IPS-15b (cell line): ENCODE measurements around the gene RNF123.
A peak's percentile ranks its signal among the peaks of the same experiment; 100 is the strongest.

ENCODE experiments used
- H3K27me3 ChIP-seq: one replicate; pipeline ENCODE4 v1.6.1; 2013; ENCODE audit warnings: low read length; ENCODE audit not compliant: control insufficient read depth, insufficient read depth
- H3K36me3 ChIP-seq: one replicate; pipeline ENCODE4 v1.6.1; 2013; ENCODE audit warnings: low read length; ENCODE audit not compliant: control insufficient read depth, insufficient read depth
- H3K4me1 ChIP-seq: one replicate; pipeline ENCODE4 v1.6.1; 2013; ENCODE audit warnings: mild to moderate bottlenecking, low read length; ENCODE audit not compliant: control insufficient read depth, insufficient read depth
- H3K4me3 ChIP-seq: one replicate; pipeline ENCODE4 v1.5.1; 2013; ENCODE audit warnings: low read depth, low read length
- H3K9ac ChIP-seq: one replicate; pipeline ENCODE4 v1.6.1; 2013; ENCODE audit warnings: low read depth, mild to moderate bottlenecking, low read length
- H3K9me3 ChIP-seq: one replicate; pipeline ENCODE4 v1.6.1; 2013; ENCODE audit warnings: mild to moderate bottlenecking, low read length; ENCODE audit not compliant: control insufficient read depth, insufficient read depth

Gene RNF123

GRCh38 chr3:49700014-49700413, 10.7 kb downstream of the RNF123 start:
- peaks cover 29% of the 10 kb centered on the region for H3K36me3 ChIP-seq
- H3K9me3 ChIP-seq: no peaks in the 10 kb centered on the region
- H3K4me3 ChIP-seq: no peak overlapping the region
- no peaks in the 10 kb centered on the region for H3K27me3 ChIP-seq
- no peaks in the 10 kb centered on the region for H3K4me1 ChIP-seq
- H3K9ac ChIP-seq: no peak overlapping the region

GRCh38 chr3:49700453-49701128, 11.2 kb downstream of the RNF123 start:
- Histone ChIP-seq H3K4me1 (no peaks in the 10 kb centered on the region), H3K9me3 (no peaks in the 10 kb centered on the region), H3K27me3 (no peaks in the 10 kb centered on the region), H3K4me3 (no peak overlapping the region), H3K36me3 (peaks cover 30% of the 10 kb centered on the region), H3K9ac (peak overlapping the region; percentile 26)

GRCh38 chr3:49701388-49702077, 12.2 kb downstream of the RNF123 start:
- H3K36me3 ChIP-seq: peaks cover 34% of the 10 kb centered on the region
- no peaks in the 10 kb centered on the region for H3K27me3 ChIP-seq
- no peaks in the 10 kb centered on the region for H3K4me1 ChIP-seq
- H3K9ac ChIP-seq: no peak overlapping the region
- no peaks in the 10 kb centered on the region for H3K9me3 ChIP-seq
- no peak overlapping the region for H3K4me3 ChIP-seq

- Histone ChIP-seq H3K9me3 (no peaks in the 10 kb centered on the region), H3K4me3 (no peak overlapping the region), H3K36me3 (peaks cover 35% of the 10 kb centered on the region), H3K4me1 (no peaks in the 10 kb centered on the region), H3K27me3 (no peaks in the 10 kb centered on the region), H3K9ac (no peak overlapping the region)
Measured at GRCh38 chr3:49702672-49703071, 13.3 kb downstream of the RNF123 start.

- H3K9me3 ChIP-seq: no peaks in the 10 kb centered on the region
- peaks cover 33% of the 10 kb centered on the region for H3K36me3 ChIP-seq
- H3K4me3 ChIP-seq: no peak overlapping the region
- no peaks in the 10 kb centered on the region for H3K27me3 ChIP-seq
- no peak overlapping the region for H3K9ac ChIP-seq
- no peaks in the 10 kb centered on the region for H3K4me1 ChIP-seq
Measured at GRCh38 chr3:49703443-49703927, 14.1 kb downstream of the RNF123 start.

GRCh38 chr3:49703956-49704355, 14.6 kb downstream of the RNF123 start:
- Histone ChIP-seq H3K9me3 (no peaks in the 10 kb centered on the region), H3K4me1 (no peaks in the 10 kb centered on the region), H3K4me3 (no peak overlapping the region), H3K9ac (no peak overlapping the region), H3K36me3 (peaks cover 30% of the 10 kb centered on the region), H3K27me3 (no peaks in the 10 kb centered on the region)

- Histone ChIP-seq H3K36me3 (peaks cover 30% of the 10 kb centered on the region), H3K4me1 (no peaks in the 10 kb centered on the region), H3K9me3 (no peaks in the 10 kb centered on the region), H3K4me3 (no peak overlapping the region), H3K27me3 (no peaks in the 10 kb centered on the region), H3K9ac (no peak overlapping the region)
Measured at GRCh38 chr3:49704629-49705028, 15.3 kb downstream of the RNF123 start.

GRCh38 chr3:49705390-49705960, 16.1 kb downstream of the RNF123 start:
- Histone ChIP-seq H3K4me1 (no peaks in the 10 kb centered on the region), H3K9me3 (no peaks in the 10 kb centered on the region), H3K4me3 (no peak overlapping the region), H3K9ac (no peak overlapping the region), H3K27me3 (no peaks in the 10 kb centered on the region), H3K36me3 (peaks cover 30% of the 10 kb centered on the region)

GRCh38 chr3:49706456-49707112, 17.2 kb downstream of the RNF123 start:
- H3K36me3 ChIP-seq: peaks cover 29% of the 10 kb centered on the region
- no peaks in the 10 kb centered on the region for H3K27me3 ChIP-seq
- H3K9ac ChIP-seq: no peak overlapping the region
- no peaks in the 10 kb centered on the region for H3K9me3 ChIP-seq
- no peaks in the 10 kb centered on the region for H3K4me1 ChIP-seq
- H3K4me3 ChIP-seq: no peak overlapping the region

- H3K9ac ChIP-seq: no peak overlapping the region
- H3K36me3 ChIP-seq: peaks cover 24% of the 10 kb centered on the region
- H3K27me3 ChIP-seq: no peaks in the 10 kb centered on the region
- H3K4me1 ChIP-seq: no peaks in the 10 kb centered on the region
- H3K9me3 ChIP-seq: no peaks in the 10 kb centered on the region
- no peak overlapping the region for H3K4me3 ChIP-seq
Measured at GRCh38 chr3:49707113-49707480, 17.7 kb downstream of the RNF123 start.

GRCh38 chr3:49709852-49710251, 20.5 kb downstream of the RNF123 start:
- no peak overlapping the region for H3K4me3 ChIP-seq
- H3K9ac ChIP-seq: no peak overlapping the region
- H3K9me3 ChIP-seq: no peaks in the 10 kb centered on the region
- H3K27me3 ChIP-seq: no peaks in the 10 kb centered on the region
- peaks cover 15% of the 10 kb centered on the region for H3K36me3 ChIP-seq
- H3K4me1 ChIP-seq: peaks cover 2% of the 10 kb centered on the region
